SK-N-SH (cell line): Measurements from ENCODE around the gene ZNF804A. TPM values are rescaled to one million over a fixed set of nuclear protein-coding genes. Genes with fewer than 3 reads are reported as not detected.
A peak's percentile ranks its signal among the peaks of the same experiment; 100 is the strongest.

ENCODE experiments used
- CTCF ChIA-PET: fragments of 300-600, 350-600 bp; formaldehyde crosslinking; extraction: SDS; loops from one replicate; lab custom pipeline; 2021; lab: Yijun Ruan, JAX
- POLR2A ChIA-PET: fragments of 350-600 bp; sonication (Branson Sonifier 250); formaldehyde crosslinking; extraction: SDS; loops from one replicate; lab custom pipeline; 2020; ENCODE audit warnings: antibody characterized with exemption, inconsistent platforms; lab: Yijun Ruan, JAX
- DNase-seq: peaks from one replicate; pipeline ENCODE4 v3.0.0; 2012
- H2AFZ ChIP-seq: fragments of 200-600 bp; sonication (generic); 2 replicates; pipeline ENCODE4 v1.8.1; 2016; ENCODE audit warnings: antibody characterized with exemption, mild to moderate bottlenecking, low read depth
- H3F3A ChIP-seq: fragments of 200-600 bp; sonication (generic); replicated peaks from 2 replicates; pipeline ENCODE3; 2016; ENCODE audit warnings: antibody characterized with exemption, mild to moderate bottlenecking; ENCODE audit not compliant: insufficient read depth
- H3K27ac ChIP-seq, 2 experiments: fragments of 200-500 bp in 1 of 2; fragments of 200-600 bp in 1 of 2; sonication (Bioruptor generic) in 1 of 2; sonication (generic), shearing (Covaris generic) in 1 of 2; 2 replicates each; pipeline versions ENCODE4 v1.5.1 to v1.6.1; 2014 to 2016; ENCODE audit warnings: low read depth in 2 of 2, inconsistent platforms in 1 of 2, low read length in 1 of 2, mild to moderate bottlenecking in 1 of 2, mixed read lengths in 1 of 2
- H3K27me3 ChIP-seq: fragments of 200-600 bp; sonication (generic), shearing (Covaris generic); 2 replicates; pipeline ENCODE4 v1.6.1; 2016; ENCODE audit warnings: mixed run types; ENCODE audit not compliant: insufficient read depth
- H3K36me3 ChIP-seq, 2 experiments: fragments of 200-500 bp in 1 of 2; fragments of 200-600 bp in 1 of 2; sonication (Bioruptor generic) in 1 of 2; sonication (generic) in 1 of 2; replicated peaks in 1 of 2; 2 replicates each; pipeline versions ENCODE3 to v1.5.1; 2014 to 2016; ENCODE audit warnings: low read length in 1 of 2, mild to moderate bottlenecking in 1 of 2; ENCODE audit not compliant: insufficient read depth in 2 of 2, control insufficient read depth in 1 of 2
- H3K4me1 ChIP-seq, 2 experiments: fragments of 200-500 bp in 1 of 2; fragments of 200-600 bp in 1 of 2; sonication (Bioruptor generic) in 1 of 2; sonication (generic), shearing (Covaris generic) in 1 of 2; 2 replicates each; pipeline versions ENCODE4 v1.5.1 to v1.6.1; 2014 to 2016; ENCODE audit warnings: low read depth in 1 of 2, low read length in 1 of 2, mixed run types in 1 of 2; ENCODE audit not compliant: insufficient read depth in 2 of 2, control insufficient read depth in 1 of 2
- H3K4me2 ChIP-seq: fragments of 200-600 bp; sonication (generic), shearing (Covaris generic); 2 replicates; pipeline ENCODE4 v1.6.1; 2017; ENCODE audit warnings: mixed run types
- H3K4me3 ChIP-seq, 2 experiments: fragments of 200-500 bp in 1 of 2; fragments of 200-600 bp in 1 of 2; sonication (Bioruptor generic) in 1 of 2; sonication (generic), shearing (Covaris generic) in 1 of 2; 2 replicates each; pipeline versions ENCODE4 v1.5.1 to v1.8.1; 2014 to 2016; ENCODE audit warnings: low read depth in 2 of 2, inconsistent platforms in 1 of 2, low read length in 1 of 2, mild to moderate bottlenecking in 1 of 2, mixed read lengths in 1 of 2, moderate library complexity in 1 of 2
- H3K79me2 ChIP-seq: fragments of 200-600 bp; sonication (generic); 2 replicates; pipeline ENCODE4 v1.8.1; 2017; ENCODE audit warnings: mild to moderate bottlenecking; ENCODE audit not compliant: insufficient read depth
- H3K9ac ChIP-seq: fragments of 200-600 bp; sonication (generic); 2 replicates; pipeline ENCODE4 v1.6.1; 2017; ENCODE audit warnings: mixed run types
- H3K9me2 ChIP-seq: fragments of 200-600 bp; sonication (generic); 2 replicates; pipeline ENCODE4 v1.6.1; 2017; ENCODE audit warnings: mixed run types
- H3K9me3 ChIP-seq: fragments of 200-600 bp; sonication (generic); 2 replicates; pipeline ENCODE4 v1.6.1; 2017; ENCODE audit warnings: mixed run types, mild to moderate bottlenecking, moderate library complexity
- H4K20me1 ChIP-seq: fragments of 200-600 bp; sonication (generic); 2 replicates; pipeline ENCODE4 v1.6.1; 2017; ENCODE audit warnings: mild to moderate bottlenecking, mixed run types; ENCODE audit not compliant: insufficient read depth
- CHD2 ChIP-seq: fragments of 150-350 bp; IDR thresholded peaks from 2 replicates; pipeline ENCODE4 v1.6.1; 2018; ENCODE audit warnings: low read length; ENCODE audit not compliant: partially characterized antibody
- CTCF ChIP-seq: fragments of 200-600 bp; sonication (generic); IDR thresholded peaks from 2 replicates; pipeline ENCODE4 v1.6.1; 2017; ENCODE audit warnings: antibody characterized with exemption, mild to moderate bottlenecking, moderate library complexity
- ELF1 ChIP-seq: IDR thresholded peaks from 2 replicates; pipeline ENCODE4 v1.4.0; 2012
- EP300 ChIP-seq, 2 experiments: IDR thresholded peaks; 2 replicates each; pipeline versions ENCODE4 v1.4.0 to v1.6.1; 2012; ENCODE audit warnings: borderline replicate concordance in 1 of 2, low read depth in 1 of 2, low read length in 1 of 2
- FOSL2 ChIP-seq: IDR thresholded peaks from 2 replicates; pipeline ENCODE4 v1.4.0; 2012; ENCODE audit warnings: low read depth, mild to moderate bottlenecking, moderate library complexity, borderline replicate concordance
- FOXJ3 ChIP-seq: sonication (generic); formaldehyde crosslinking; IDR thresholded peaks from 2 replicates; pipeline ENCODE4 v1.5.1; 2020; ENCODE audit warnings: mild to moderate bottlenecking, missing genetic modification reagents
- GATA2 ChIP-seq: sonication (generic); formaldehyde crosslinking; IDR thresholded peaks from 2 replicates; pipeline ENCODE4 v1.5.0; 2020; ENCODE audit warnings: mild to moderate bottlenecking, missing genetic modification reagents
- MAX ChIP-seq: IDR thresholded peaks from 2 replicates; pipeline ENCODE4 v1.4.0; 2012; ENCODE audit warnings: low read depth
- MXI1 ChIP-seq: IDR thresholded peaks from 2 replicates; pipeline ENCODE4 v1.6.1; 2012; ENCODE audit warnings: mild to moderate bottlenecking, low read depth, low read length, improper control_type of control experiment
- PBX3 ChIP-seq: IDR thresholded peaks from 2 replicates; pipeline ENCODE4; 2012
- POLR2AphosphoS5 ChIP-seq: IDR thresholded peaks from 2 replicates; pipeline ENCODE4 v1.6.1; 2012; ENCODE audit warnings: low read depth, low read length
- RAD21 ChIP-seq: IDR thresholded peaks from 2 replicates; pipeline ENCODE4 v1.6.1; 2012; ENCODE audit warnings: mild to moderate bottlenecking, low read length
- RCOR1 ChIP-seq: fragments of 150-350 bp; IDR thresholded peaks from 2 replicates; pipeline ENCODE4 v1.6.1; 2017; ENCODE audit warnings: antibody characterized with exemption, low read length
- RXRA ChIP-seq: IDR thresholded peaks from 2 replicates; pipeline ENCODE4 v1.4.0; 2012; ENCODE audit warnings: low read depth, mild to moderate bottlenecking, borderline replicate concordance
- TCF12 ChIP-seq: IDR thresholded peaks from 2 replicates; pipeline ENCODE4 v1.4.0; 2012
- TEAD4 ChIP-seq: IDR thresholded peaks from 2 replicates; pipeline ENCODE4 v1.4.0; 2012; ENCODE audit warnings: mild to moderate bottlenecking, borderline replicate concordance; ENCODE audit not compliant: insufficient read depth
- USF1 ChIP-seq: IDR thresholded peaks from 2 replicates; pipeline ENCODE4 v1.4.0; 2012; ENCODE audit warnings: low read depth, borderline replicate concordance
- USF2 ChIP-seq: fragments of 150-350 bp; IDR thresholded peaks from 2 replicates; pipeline ENCODE4 v1.6.1; 2017; ENCODE audit warnings: antibody characterized with exemption, low read length, low read depth, borderline replicate concordance
- ZBTB33 ChIP-seq: IDR thresholded peaks from 2 replicates; pipeline ENCODE4 v1.4.0; 2012; ENCODE audit warnings: low read depth, borderline replicate concordance
- WGBS: methylation state at CpG from one replicate; pipeline ENCODE4 v1.1.6; 2017; ENCODE audit warnings: low lambda C conversion rate; 5-methylcytosine and 5-hydroxymethylcytosine counted together
- polyA plus RNA-seq, 3 experiments: library from polyadenylated mRNA; depleted of rRNA; stranded (reverse); fragments of >200 nt; gene quantifications; 2 replicates each; pipeline ENCODE4 v1.2.3, GENCODE V29; 2012

The ZNF804A gene
- polyA plus RNA-seq, 1 of the 3 experiments (the other 2 are of a cell fraction): 0.02 TPM

GRCh38 chr2:184921676-184922075, 323.3 kb downstream of the ZNF804A start:
- peak; percentile 15 for DNase-seq
- POLR2A ChIA-PET: no interaction called here

GRCh38 chr2:184923751-184924150, 325.4 kb downstream of the ZNF804A start:
- CTCF ChIA-PET: no interaction called here
- Histone ChIP-seq H3K9ac (no peak overlapping the region), H3K9me3 (no peaks in the 10 kb centered on the region), H3K4me2 (no peak overlapping the region), H3K4me1 (no peaks in the 10 kb centered on the region; a peak in 1 of 4 replicates), H3K4me3 (no peak overlapping the region), H3K79me2 (no peaks in the 10 kb centered on the region), H3K27me3 (no peaks in the 10 kb centered on the region), H3K9me2 (no peaks in the 10 kb centered on the region), H2AFZ (no peak overlapping the region), H3K27ac (no peak overlapping the region), H3F3A (no peaks in the 10 kb centered on the region), H3K36me3 (no peaks in the 10 kb centered on the region), H4K20me1 (no peaks in the 10 kb centered on the region)
- no peak for DNase-seq
- 36% methylated on average over 1 of the region's 1 CpG for WGBS
- POLR2A ChIA-PET: no interaction called here
- no peak for TF ChIP-seq TEAD4
- no peak for TF ChIP-seq ELF1
- TF ChIP-seq CHD2: no peak
- TF ChIP-seq USF2: no peak
- TF ChIP-seq USF1: no peak
- TF ChIP-seq GATA2: no peak
- TF ChIP-seq CTCF: no peak
- TF ChIP-seq RAD21: no peak
- no peak for TF ChIP-seq MAX
- no peak for TF ChIP-seq EP300 (IDR thresholded peaks at IDR 0.05; ENCODE audit: borderline replicate concordance in 1 of 2, low read depth in 1 of 2, low read length in 1 of 2)

More at GRCh38 chr2:184921676-184922075, 323.3 kb downstream of the ZNF804A start:
- H3K9me3 ChIP-seq: no peaks in the 10 kb centered on the region
- CTCF ChIA-PET: no interaction called here
- no peaks in the 10 kb centered on the region for H4K20me1 ChIP-seq
- no peak overlapping the region for H3K4me3 ChIP-seq
- no peak overlapping the region for H2AFZ ChIP-seq
- no peak overlapping the region for H3K4me2 ChIP-seq
- H3K9me2 ChIP-seq: no peaks in the 10 kb centered on the region
- H3F3A ChIP-seq: no peaks in the 10 kb centered on the region
- H3K27me3 ChIP-seq: no peaks in the 10 kb centered on the region
- H3K27ac ChIP-seq: peak overlapping the region in 1 of 2 experiments; percentile 71; a peak in 1 of 4 replicates
- H3K79me2 ChIP-seq: no peaks in the 10 kb centered on the region
- no peak overlapping the region for H3K9ac ChIP-seq
- H3K4me1 ChIP-seq: no peaks in the 10 kb centered on the region; a peak in 1 of 4 replicates
- H3K36me3 ChIP-seq: no peaks in the 10 kb centered on the region
- TF ChIP-seq MXI1 (peak; percentile 60; the same call in 1 of the 2 replicates), RXRA (no peak), TCF12 (peak; percentile 61), CHD2 (peak; percentile 71), RCOR1 (peak; percentile 94), RAD21 (peak; percentile 25), FOSL2 (no peak), POLR2AphosphoS5 (0 out of 2 replicates have a peak, but pooled peaks have one; percentile 22), PBX3 (peak; percentile 44), FOXJ3 (peak; percentile 93), GATA2 (peak; percentile 94), ZBTB33 (no peak), EP300 (IDR thresholded peaks at IDR 0.05; ENCODE audit: borderline replicate concordance in 1 of 2, low read depth in 1 of 2, low read length in 1 of 2) (peak in 1 of 2 experiments; percentile 97; a peak in 2 of 4 replicates)
- TF ChIP-seq, all 33 proteins: peak for 10
- WGBS: 6% methylated on average over 2 of the region's 2 CpGs
